Aorta (tissue), 5 donors: Measurements from ENCODE around the gene HDGF. TPM values are rescaled to one million over a fixed set of nuclear protein-coding genes. Genes with fewer than 3 reads are reported as not detected.

Experiments
- ATAC-seq: fragments of 200-7000 bp; cut with Tn5 transposase; one replicate; pipeline ENCODE4 v1.9.1; 2022; ENCODE audit warnings: moderate library complexity; ENCODE audit not compliant: low FRiP score
- DNase-seq, 2 donors: peaks; one replicate each; pipeline ENCODE4 v3.0.0-alpha.2; 2020
- H3K27ac ChIP-seq, 2 donors: one replicate each; pipeline ENCODE4 v1.5.1; 2013; ENCODE audit warnings: low read length in 2 of 2, mild to moderate bottlenecking in 2 of 2, moderate library complexity in 2 of 2, control low read depth in 1 of 2, inconsistent platforms in 1 of 2, low read depth in 1 of 2
- H3K27me3 ChIP-seq, 2 donors: one replicate each; pipeline ENCODE4 v1.6.1; 2013; ENCODE audit warnings: control low read depth in 1 of 2, low read length in 1 of 2, mild to moderate bottlenecking in 1 of 2, moderate library complexity in 1 of 2; ENCODE audit not compliant: insufficient read depth in 2 of 2, control insufficient read depth in 1 of 2
- H3K36me3 ChIP-seq, 2 donors: one replicate each; pipeline ENCODE4 v1.6.1; 2013; ENCODE audit warnings: control low read depth in 1 of 2, low read length in 1 of 2, mild to moderate bottlenecking in 1 of 2; ENCODE audit not compliant: insufficient read depth in 2 of 2, control insufficient read depth in 1 of 2
- H3K4me1 ChIP-seq, 2 donors: one replicate each; pipeline ENCODE4 v1.6.1; 2013; ENCODE audit warnings: low read length in 2 of 2, control low read depth in 1 of 2, mild to moderate bottlenecking in 1 of 2, moderate library complexity in 1 of 2; ENCODE audit not compliant: insufficient read depth in 2 of 2, control insufficient read depth in 1 of 2
- H3K4me3 ChIP-seq, 2 donors: one replicate each; pipeline ENCODE4 v1.5.1; 2013; ENCODE audit warnings: low read length in 2 of 2, control low read depth in 1 of 2, mild to moderate bottlenecking in 1 of 2
- H3K9me3 ChIP-seq: one replicate; pipeline ENCODE4 v1.6.1; 2013; ENCODE audit warnings: mild to moderate bottlenecking, low read length; ENCODE audit not compliant: control insufficient read depth
- WGBS, 2 donors: extraction: QIAGEN DNeasy Blood & Tissue Kit; methylation state at CpG; one replicate each; pipeline ENCODE4 v1.1.7; 2013; 5-methylcytosine and 5-hydroxymethylcytosine counted together
- intact Hi-C, 2 donors: fragments of 100-400 bp; cut with DNase I; formaldehyde crosslinking; loops; one replicate each; pipeline versions ENCODE4 v1.14.2 to v1.15.0; 2022
- polyA plus RNA-seq, 2 donors: library from polyadenylated mRNA; stranded (reverse); fragments of 200-250 nt; gene quantifications; one replicate each; pipeline ENCODE4 v1.2.3, GENCODE V29; 2013
- total RNA-seq, 2 donors: library from RNA; stranded (reverse); fragmentation: NEBNext Ultra II Directional; extraction: Animal tissue kit (Norgen Biotek cat#: 25700); gene quantifications; one replicate each; pipeline ENCODE4 v1.2.1, GENCODE V29; 2021
- donor health status: healthy with polysubstance abuse.
- donor health status: Bipolar disorder and iron deficiency.
- donor health status: DM: no; HTN: no; CAD: no.
- donor health status: DM: no; HTN: no; CAD: no.
- donor health status: DM: yes; HTN: yes; CAD: no.

The HDGF gene
- total and polyA plus RNA-seq, 4 donors = 94.9 to 135 (median 116) TPM

DNA sequence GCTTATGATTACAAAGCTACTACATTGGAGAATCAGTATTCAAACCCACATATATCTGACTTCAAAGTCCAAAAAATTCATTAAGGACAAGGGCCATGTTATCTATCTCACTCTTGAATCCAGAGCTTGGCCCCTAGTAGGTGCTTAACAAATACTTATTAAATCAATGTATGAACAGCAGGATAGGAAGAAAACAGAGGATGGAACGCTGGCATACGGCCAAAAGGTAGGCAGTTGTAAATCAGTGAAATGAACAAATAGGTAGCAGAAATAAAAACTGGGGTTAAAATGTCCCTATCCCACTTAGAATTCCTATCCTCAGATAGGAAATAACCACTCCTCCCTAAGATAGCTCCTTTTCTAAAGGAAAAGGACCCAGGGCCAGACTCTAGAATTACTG lies 12.6 kb downstream of the HDGF start:
- intact Hi-C loops = no loop called here
- WGBS, 2 donors = 73 to 75% methylated on average over 2 of the region's 2 CpGs
- DNase-seq (no peak), ATAC-seq (no peak)
- peaks cover 2 to 7% of the 10 kb centered on the region in 2 donors for H3K36me3 ChIP-seq
- H3K27ac ChIP-seq = no peak overlapping the region
- no peak overlapping the region for H3K4me3 ChIP-seq
- no peaks in the 10 kb centered on the region for H3K4me1 ChIP-seq
- no peaks in the 10 kb centered on the region for H3K9me3 ChIP-seq
- no peaks in the 10 kb centered on the region for H3K27me3 ChIP-seq

DNA sequence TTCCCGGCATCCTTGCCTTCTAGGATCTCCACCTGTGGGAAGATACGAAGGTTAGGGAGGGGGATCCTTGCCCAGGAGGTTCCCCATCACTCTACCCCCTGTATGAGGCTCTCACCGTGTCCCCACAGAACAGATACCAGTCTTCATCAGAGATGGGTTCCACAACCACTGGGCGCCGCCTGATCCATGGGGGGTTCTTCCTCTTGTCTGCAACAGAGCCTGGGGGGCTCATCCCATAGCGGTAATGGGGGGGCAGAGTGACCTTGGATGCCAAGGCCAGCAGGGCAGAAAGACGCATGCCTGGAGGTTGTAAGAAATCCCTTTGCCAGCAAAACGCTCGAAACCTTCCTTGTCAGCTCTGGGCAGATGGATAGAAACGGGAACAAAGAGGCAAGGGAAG lies 13.1 kb downstream of the HDGF start:
- H3K36me3 ChIP-seq = peaks cover 0 to 4% of the 10 kb centered on the region in 2 donors
- no peaks in the 10 kb centered on the region for H3K4me1 ChIP-seq
- ATAC-seq = no peak
- H3K9me3 ChIP-seq = no peaks in the 10 kb centered on the region
- 87 to 92% methylated on average over 10 of the region's 10 CpGs for WGBS, 2 donors
- H3K27me3 ChIP-seq = no peaks in the 10 kb centered on the region
- intact Hi-C loops = no loop called here
- no peak overlapping the region for H3K4me3 ChIP-seq
- no peak overlapping the region for H3K27ac ChIP-seq
- no peak for DNase-seq

DNA sequence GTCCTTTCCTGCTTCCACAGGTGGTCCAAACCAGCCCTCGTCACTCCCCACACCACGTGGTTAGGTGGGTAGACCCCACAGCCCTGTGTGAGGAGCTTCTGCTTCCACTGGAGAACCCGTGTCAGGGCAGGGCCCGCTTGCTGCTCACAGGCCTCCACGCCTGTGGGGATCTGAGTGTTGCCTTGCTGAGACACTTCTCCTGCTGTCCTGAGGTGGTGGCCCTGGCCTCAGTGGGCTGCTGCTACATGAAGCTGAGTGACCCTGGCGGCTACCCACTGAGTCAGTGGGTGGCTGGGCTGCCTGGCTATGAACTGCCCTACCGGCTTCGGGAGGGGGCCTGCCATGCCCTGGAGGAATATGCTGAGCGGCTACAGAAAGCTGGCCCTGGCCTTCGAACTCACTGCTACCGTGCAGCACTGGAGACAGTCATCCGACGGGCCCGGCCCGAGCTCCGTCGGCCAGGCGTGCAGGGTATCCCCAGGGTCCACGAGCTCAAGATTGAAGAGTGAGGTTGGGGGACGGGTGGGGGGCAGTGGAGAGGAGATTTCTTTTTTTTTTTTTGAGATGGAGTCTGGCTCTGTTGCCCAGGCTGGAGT lies 17.4 kb downstream of the HDGF start:
- no peak for DNase-seq
- Histone ChIP-seq H3K9me3 (no peaks in the 10 kb centered on the region), H3K4me1 (no peaks in the 10 kb centered on the region), H3K27me3 (no peaks in the 10 kb centered on the region), H3K27ac (no peak overlapping the region), H3K36me3 (no peaks in the 10 kb centered on the region), H3K4me3 (no peak overlapping the region)
- ATAC-seq = no peak
- intact Hi-C loops = no loop called here
- 93 to 94% methylated on average over 20 of the region's 20 CpGs for WGBS, 2 donors

DNA sequence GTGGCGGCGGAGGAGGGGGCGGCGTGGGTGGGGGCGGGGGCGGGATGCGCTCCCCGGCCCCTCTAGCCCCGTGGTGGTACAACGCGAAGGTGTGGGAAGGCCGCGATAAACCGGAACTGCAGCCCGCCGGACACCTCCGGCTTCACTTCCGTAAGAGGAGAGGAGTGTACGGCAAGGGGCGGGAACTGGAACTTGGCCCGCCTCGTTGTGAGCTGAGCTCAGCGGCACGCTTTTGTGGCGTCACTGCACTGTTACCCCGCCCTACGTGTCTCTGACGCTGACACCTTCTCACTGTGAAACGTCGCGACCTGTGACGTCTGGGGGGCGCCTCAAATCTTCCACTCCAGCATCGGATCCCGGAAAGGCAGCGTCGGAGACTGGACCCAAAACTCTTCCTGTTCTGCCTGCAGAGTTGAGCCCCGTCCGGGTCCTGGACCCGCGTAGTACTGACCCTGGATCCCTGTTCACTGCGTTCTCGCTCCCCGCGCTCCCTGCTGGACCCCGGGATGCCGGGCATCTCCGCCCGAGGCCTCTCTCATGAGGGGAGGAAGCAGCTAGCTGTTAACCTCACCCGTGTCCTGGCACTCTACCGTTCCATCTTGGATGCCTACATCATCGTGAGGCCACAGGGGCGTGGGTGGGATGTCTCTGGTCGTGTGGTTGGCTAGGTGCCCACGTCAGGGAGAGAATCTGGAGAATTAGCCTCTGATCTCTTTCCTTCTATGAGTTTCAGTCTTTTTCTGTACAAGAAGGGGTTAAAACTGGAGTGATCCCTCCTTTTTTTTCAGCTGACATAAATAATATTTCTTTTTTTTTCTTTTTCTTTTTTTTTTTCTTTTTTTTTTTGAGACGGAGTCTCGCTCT lies 22.6 kb downstream of the HDGF start, which contains the start of gene ISG20L2:
Gene ISG20L2, minus strand, starts transcription at position 168 of the 864 bp plus-strand sequence. CDS start 1,114 bp downstream, outside the sequence.
- Histone ChIP-seq H3K4me1 (peaks cover 0 to 2% of the 10 kb centered on the region in 2 donors), H3K9me3 (no peaks in the 10 kb centered on the region), H3K27ac (peak within 1 kb of the TSS; percentile 16 to 94), H3K36me3 (peaks cover 0 to 2% of the 10 kb centered on the region in 2 donors), H3K27me3 (no peaks in the 10 kb centered on the region), H3K4me3 (peak within 1 kb of the TSS; percentile 83 to 89)
- WGBS, 2 donors = 0 to 1% methylated on average over 55 to 57 of the region's 57 CpGs
- peak; percentile 97 for ATAC-seq
- DNase-seq = peak; percentile 98
- intact Hi-C loops = loop anchor here in 1 of 2 donors (5.0 kb wide), 2 partner anchors 38 to 163 kb away; partner anchors contain the start of genes PEAR1 and PRCC

DNA sequence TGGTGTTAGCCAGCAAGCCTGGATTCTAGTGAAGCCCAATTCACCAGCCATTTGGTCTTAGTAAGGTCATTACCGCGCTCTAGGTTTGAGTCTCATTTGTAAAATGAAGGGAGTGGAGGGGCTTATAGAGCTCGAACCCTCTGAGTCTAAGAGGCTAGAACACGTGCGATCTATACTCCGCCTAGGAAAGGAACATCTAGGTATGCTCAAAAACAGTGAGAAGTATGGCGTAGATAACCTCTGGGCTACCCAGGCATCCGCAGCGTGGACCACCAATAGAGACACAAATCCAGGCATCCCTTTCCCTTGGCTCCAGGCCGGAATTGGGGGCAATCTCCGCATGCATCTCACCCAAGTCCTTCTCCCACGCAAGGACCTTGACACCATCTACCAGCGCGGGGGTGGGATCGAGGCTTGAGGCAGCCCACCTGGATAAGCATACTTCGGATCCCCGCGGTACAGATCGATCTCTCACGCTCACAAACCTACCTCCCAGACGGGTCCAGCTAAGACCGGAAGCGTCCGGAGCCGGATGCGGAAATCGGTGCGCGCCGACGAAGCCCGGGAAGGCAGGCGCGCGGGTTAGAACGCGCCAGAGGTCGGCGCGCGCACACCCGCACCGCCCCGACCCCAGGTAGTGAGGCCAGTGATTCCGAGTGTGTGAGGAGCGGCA lies 23.4 kb downstream of the HDGF start, which contains the start of gene METTL25B:
Gene METTL25B, plus strand, starts transcription at position 544 of the 673 bp plus-strand sequence. CDS start 636 bp downstream, outside the sequence.
- DNase-seq (peak; percentile 88 to 95), ATAC-seq (peak; percentile 87)
- H3K36me3 ChIP-seq = peaks cover 0 to 2% of the 10 kb centered on the region in 2 donors
- H3K27me3 ChIP-seq = no peaks in the 10 kb centered on the region
- H3K4me1 ChIP-seq = peaks cover 0 to 2% of the 10 kb centered on the region in 2 donors
- H3K9me3 ChIP-seq = no peaks in the 10 kb centered on the region
- 0% methylated on average over 46 of the region's 46 CpGs for WGBS, 2 donors
- H3K27ac ChIP-seq = peak within 1 kb of the TSS; percentile 16 to 94
- H3K4me3 ChIP-seq = peak within 1 kb of the TSS; percentile 83 to 89
- intact Hi-C loops = loop anchor here (2.0 to 5.0 kb wide), 5 partner anchors 19 to 164 kb away; partner anchors contain the start of genes PEAR1 (in 1 of the 2) and PRCC (in 1 of the 2)

DNA sequence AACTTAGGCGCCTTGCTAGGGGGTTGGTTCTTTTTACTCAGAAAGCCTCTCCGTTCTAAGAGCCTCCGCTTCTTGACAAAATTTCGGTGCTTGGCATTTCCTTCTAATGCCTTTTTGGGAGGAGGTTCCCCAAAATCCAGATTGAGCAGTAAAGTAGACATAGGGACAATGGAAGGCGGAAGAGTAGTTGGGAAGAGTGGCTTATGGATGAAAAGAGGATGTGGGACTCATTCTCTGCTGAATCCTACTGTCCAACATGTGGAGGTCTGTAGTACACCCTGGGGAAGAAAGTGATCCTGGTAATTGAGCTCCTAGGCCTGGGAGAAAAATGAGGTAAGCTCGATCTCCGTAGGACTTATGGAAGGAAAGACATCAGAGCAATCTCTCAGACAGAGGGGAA lies 24.0 kb downstream of the HDGF start:
- Histone ChIP-seq H3K4me1 (peaks cover 0 to 2% of the 10 kb centered on the region in 2 donors), H3K9me3 (no peaks in the 10 kb centered on the region), H3K27me3 (no peaks in the 10 kb centered on the region), H3K4me3 (peak overlapping the region; percentile 83 to 89), H3K36me3 (peaks cover 0 to 2% of the 10 kb centered on the region in 2 donors), H3K27ac (no peak overlapping the region)
- intact Hi-C loops = loop anchor here (2.0 to 5.0 kb wide), 5 partner anchors 19 to 165 kb away; partner anchors contain the start of genes PEAR1 (in 1 of the 2) and PRCC (in 1 of the 2)
- 49 to 51% methylated on average over 7 of the region's 7 CpGs for WGBS, 2 donors
- no peak for ATAC-seq
- no peak for DNase-seq

DNA sequence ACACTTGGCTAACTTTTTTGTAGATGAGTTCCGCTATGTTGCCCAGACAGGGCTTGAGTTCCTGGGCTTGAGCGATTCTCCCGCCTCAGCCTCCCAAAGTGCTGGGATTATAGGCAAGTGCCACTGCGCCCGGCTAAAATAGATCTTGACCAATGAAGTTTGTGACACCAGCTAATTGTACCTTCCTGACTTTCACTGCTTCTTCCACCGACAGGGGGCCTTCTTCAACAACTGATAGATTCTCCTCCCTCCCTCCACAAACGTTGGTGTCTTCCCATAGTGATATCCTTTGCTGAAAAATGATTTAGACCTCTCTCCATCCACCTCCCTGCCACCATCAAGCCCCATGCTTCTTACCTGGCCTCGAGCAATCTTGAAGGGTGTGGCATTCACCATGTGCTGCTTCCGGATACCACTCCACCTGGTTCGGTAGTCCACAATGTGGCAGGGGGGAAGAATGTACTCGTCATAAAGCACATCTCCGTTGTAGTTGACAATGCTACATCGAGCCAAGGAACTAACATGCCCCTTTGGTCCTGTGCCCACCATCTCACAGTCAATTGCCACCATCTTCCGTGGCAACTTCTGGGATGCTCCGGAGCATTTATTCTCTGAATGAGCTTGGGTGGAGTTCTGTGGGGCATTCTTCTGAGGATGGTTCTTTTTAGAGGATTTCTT lies 24.8 kb downstream of the HDGF start:
- ATAC-seq = no peak

More for the DNA sequence above, 24.8 kb downstream of the HDGF start:
- 42 to 44% methylated on average over 15 of the region's 15 CpGs for WGBS, 2 donors
- Histone ChIP-seq H3K27me3 (no peaks in the 10 kb centered on the region), H3K4me1 (peaks cover 0 to 2% of the 10 kb centered on the region in 2 donors), H3K4me3 (no peak overlapping the region), H3K27ac (no peak overlapping the region), H3K9me3 (no peaks in the 10 kb centered on the region), H3K36me3 (peaks cover 0 to 2% of the 10 kb centered on the region in 2 donors)
- no peak for DNase-seq
- intact Hi-C loops = loop anchor here (2.0 to 5.0 kb wide), 5 partner anchors 18 to 166 kb away; partner anchors contain the start of genes PEAR1 (in 1 of the 2) and PRCC (in 1 of the 2)
